H1 (cell line): ENCODE measurements around the gene SNHG17. TPM values are rescaled to one million over a fixed set of nuclear protein-coding genes. Genes with fewer than 3 reads are reported as not detected.

Source experiments
- CTCF ChIA-PET: fragments of 300-600 bp; sonication (Branson Sonifier 250); formaldehyde crosslinking; loops from one replicate; lab custom pipeline; 2021; ENCODE audit not compliant: partially characterized antibody; lab: Charles Lee
- POLR2A ChIA-PET: fragments of 300-600 bp; sonication (Branson Sonifier 250); formaldehyde crosslinking; loops from one replicate; lab custom pipeline; 2021; ENCODE audit warnings: inconsistent platforms; ENCODE audit not compliant: partially characterized antibody; lab: Charles Lee
- DNase-seq, 2 experiments: peaks; one replicate each; pipeline versions ENCODE4 v3.0.0 to v3.0.0-alpha.2; 2010 to 2022; ENCODE audit warnings: low spot score in 2 of 2, low read depth in 1 of 2, mixed read lengths in 1 of 2
- FAIRE-seq: peaks from 2 replicates; lab custom pipeline; 2011; peaks lifted over from hg19 to GRCh38; lab: Jason Lieb, UNC
- H2AFZ ChIP-seq: 2 replicates; pipeline ENCODE4 v1.8.1; 2012; ENCODE audit warnings: low read length, inconsistent platforms
- H2AK5ac ChIP-seq: 2 replicates; pipeline ENCODE4 v1.6.1; 2013; ENCODE audit warnings: low read depth, low read length
- H2BK120ac ChIP-seq: replicated peaks from 2 replicates; pipeline ENCODE3; 2013; ENCODE audit warnings: low read depth, low read length, inconsistent platforms
- H2BK12ac ChIP-seq: 2 replicates; pipeline ENCODE4 v1.6.1; 2013; ENCODE audit warnings: low read depth, low read length
- H2BK15ac ChIP-seq: 2 replicates; pipeline ENCODE4 v1.6.1; 2013; ENCODE audit warnings: low read length
- H2BK20ac ChIP-seq: 2 replicates; pipeline ENCODE4 v1.6.1; 2013; ENCODE audit warnings: low read length
- H2BK5ac ChIP-seq: 2 replicates; pipeline ENCODE4 v1.6.1; 2013; ENCODE audit warnings: low read depth, low read length
- H3K14ac ChIP-seq: 2 replicates; pipeline ENCODE4 v1.6.1; 2013; ENCODE audit warnings: inconsistent platforms; ENCODE audit not compliant: insufficient read length
- H3K18ac ChIP-seq: 2 replicates; pipeline ENCODE4 v1.6.1; 2013; ENCODE audit warnings: low read length; ENCODE audit errors: extremely low read depth
- H3K23ac ChIP-seq: 2 replicates; pipeline ENCODE4 v1.6.1; 2013; ENCODE audit warnings: inconsistent platforms; ENCODE audit not compliant: insufficient read length
- H3K23me2 ChIP-seq: 2 replicates; pipeline ENCODE4 v1.6.1; 2013; ENCODE audit warnings: low read depth, low read length
- H3K27ac ChIP-seq: 2 replicates; pipeline ENCODE4 v1.6.1; 2011; ENCODE audit warnings: low read depth, low read length, inconsistent platforms
- H3K27me3 ChIP-seq, 4 experiments: replicated peaks in 1 of 4; 1 replicate in 1 of 4; 2 replicates in 3 of 4; pipeline versions ENCODE4 v1.6.1 to v1.8.1; 2011 to 2013; ENCODE audit warnings: low read length in 3 of 4, mild to moderate bottlenecking in 3 of 4, inconsistent platforms in 2 of 4, mixed read lengths in 2 of 4, moderate library complexity in 1 of 4; ENCODE audit not compliant: control insufficient read depth in 3 of 4, insufficient read depth in 3 of 4; ENCODE audit errors: extremely low read depth in 1 of 4
- H3K36me3 ChIP-seq, 4 experiments: 2 replicates each; pipeline versions ENCODE4 v1.6.1 to v1.8.1; 2011 to 2013; ENCODE audit warnings: mild to moderate bottlenecking in 4 of 4, low read length in 3 of 4, moderate library complexity in 2 of 4, control low read depth in 1 of 4, inconsistent platforms in 1 of 4; ENCODE audit not compliant: insufficient read depth in 4 of 4, control insufficient read depth in 2 of 4
- H3K4ac ChIP-seq: replicated peaks from 2 replicates; pipeline ENCODE3; 2013; ENCODE audit warnings: low read length, low read depth, mixed read lengths, inconsistent platforms; ENCODE audit not compliant: insufficient read length
- H3K4me1 ChIP-seq, 4 experiments: replicated peaks in 1 of 4; 1 replicate in 1 of 4; 2 replicates in 3 of 4; pipeline versions ENCODE4 v1.6.1 to v1.8.1; 2011 to 2013; ENCODE audit warnings: low read length in 3 of 4, inconsistent platforms in 2 of 4, mixed read lengths in 1 of 4; ENCODE audit not compliant: insufficient read depth in 4 of 4, control insufficient read depth in 3 of 4
- H3K4me2 ChIP-seq, 2 experiments: 2 replicates each; pipeline versions ENCODE4 v1.6.1 to v1.8.1; 2011 to 2013; ENCODE audit warnings: low read depth in 2 of 2, low read length in 2 of 2, control low read depth in 1 of 2, inconsistent platforms in 1 of 2, mild to moderate bottlenecking in 1 of 2; ENCODE audit not compliant: insufficient read depth in 1 of 2
- H3K4me3 ChIP-seq, 4 experiments: fragments of 200-600, 300-600 bp in 1 of 4; sonication (generic), shearing (Covaris generic), sonication (Bioruptor Twin) in 1 of 4; 2 replicates each; pipeline versions ENCODE4 v1.5.1 to v1.8.1; 2011 to 2016; ENCODE audit warnings: low read length in 4 of 4, low read depth in 3 of 4, control low read depth in 2 of 4, inconsistent platforms in 2 of 4, mild to moderate bottlenecking in 2 of 4, mixed read lengths in 1 of 4, moderate library complexity in 1 of 4; ENCODE audit not compliant: insufficient read depth in 2 of 4; ENCODE audit errors: extremely low read depth in 1 of 4
- H3K56ac ChIP-seq: replicated peaks from 2 replicates; pipeline ENCODE3; 2013; ENCODE audit warnings: low read depth, mild to moderate bottlenecking, mixed read lengths, low read length, inconsistent platforms; ENCODE audit not compliant: insufficient read length
- H3K79me1 ChIP-seq: 2 replicates; pipeline ENCODE4 v1.6.1; 2013; ENCODE audit warnings: low read depth, low read length, control low read depth
- H3K79me2 ChIP-seq, 2 experiments: 2 replicates each; pipeline versions ENCODE4 v1.6.1 to v1.8.1; 2012 to 2013; ENCODE audit warnings: low read length in 2 of 2, mild to moderate bottlenecking in 2 of 2, inconsistent platforms in 1 of 2; ENCODE audit not compliant: insufficient read depth in 2 of 2, control insufficient read depth in 1 of 2
- H3K9ac ChIP-seq, 4 experiments: replicated peaks in 1 of 4; 1 replicate in 1 of 4; 2 replicates in 3 of 4; pipeline versions ENCODE4 v1.6.1 to v1.8.1; 2011 to 2013; ENCODE audit warnings: low read depth in 3 of 4, low read length in 3 of 4, control low read depth in 2 of 4, mild to moderate bottlenecking in 2 of 4, moderate library complexity in 2 of 4, inconsistent platforms in 1 of 4; ENCODE audit errors: extremely low read depth in 1 of 4
- H3K9me3 ChIP-seq, 2 experiments: 2 replicates each; pipeline versions ENCODE4 v1.6.1 to v1.8.1; 2012 to 2013; ENCODE audit warnings: mild to moderate bottlenecking in 2 of 2, moderate library complexity in 2 of 2, control low read depth in 1 of 2, inconsistent platforms in 1 of 2, low read depth in 1 of 2, low read length in 1 of 2, mixed read lengths in 1 of 2; ENCODE audit not compliant: insufficient read depth in 2 of 2
- H4K20me1 ChIP-seq, 2 experiments: replicated peaks in 1 of 2; 2 replicates each; pipeline versions ENCODE3 to v1.8.1; 2011 to 2013; ENCODE audit warnings: inconsistent platforms in 2 of 2, low read length in 2 of 2, mild to moderate bottlenecking in 1 of 2; ENCODE audit not compliant: insufficient read depth in 2 of 2, control insufficient read depth in 1 of 2
- H4K5ac ChIP-seq: 2 replicates; pipeline ENCODE4 v1.6.1; 2013; ENCODE audit warnings: low read length, low read depth, mixed read lengths, inconsistent platforms; ENCODE audit not compliant: insufficient read length
- H4K8ac ChIP-seq: 2 replicates; pipeline ENCODE4 v1.8.0; 2013; ENCODE audit warnings: mild to moderate bottlenecking, moderate library complexity, low read length, inconsistent platforms; ENCODE audit not compliant: insufficient read depth; ENCODE audit errors: extremely low read depth
- H4K91ac ChIP-seq: replicated peaks from 2 replicates; pipeline ENCODE3; 2013; ENCODE audit warnings: low read length, mixed read lengths, inconsistent platforms; ENCODE audit not compliant: insufficient read length
- CEBPB ChIP-seq: IDR thresholded peaks from 2 replicates; pipeline ENCODE4 v1.6.1; 2012; ENCODE audit warnings: low read depth, low read length
- CTBP2 ChIP-seq: IDR thresholded peaks from 2 replicates; pipeline ENCODE4 v1.7.0; 2011; ENCODE audit warnings: borderline replicate concordance, mild to moderate bottlenecking, moderate library complexity, mixed read lengths, low read length; ENCODE audit not compliant: insufficient read depth, insufficient read length
- HDAC2 ChIP-seq, 2 experiments: fragments of 300-600 bp in 1 of 2; sonication (generic) in 1 of 2; IDR thresholded peaks; 2 replicates each; pipeline ENCODE4 v1.6.1; 2011 to 2012; ENCODE audit warnings: low read depth in 2 of 2, low read length in 2 of 2, mild to moderate bottlenecking in 2 of 2, moderate library complexity in 2 of 2, borderline replicate concordance in 1 of 2, inconsistent platforms in 1 of 2
- JUN ChIP-seq: IDR thresholded peaks from 2 replicates; pipeline ENCODE4 v1.6.1; 2011; ENCODE audit warnings: low read depth, mild to moderate bottlenecking, improper control_type of control experiment, low read length
- NRF1 ChIP-seq: IDR thresholded peaks from 2 replicates; pipeline ENCODE4 v1.6.1; 2011; ENCODE audit warnings: mild to moderate bottlenecking, low read depth, low read length, improper control_type of control experiment
- POLR2A ChIP-seq, 2 experiments: IDR thresholded peaks; 1 replicate in 1 of 2; 2 replicates in 1 of 2; pipeline ENCODE4 v1.6.1; 2011; ENCODE audit warnings: low read depth in 2 of 2, low read length in 2 of 2, mild to moderate bottlenecking in 2 of 2; ENCODE audit errors: control extremely low read depth in 1 of 2
- POLR2AphosphoS5 ChIP-seq: IDR thresholded peaks from 2 replicates; pipeline ENCODE4 v1.6.1; 2011; ENCODE audit warnings: low read depth, low read length
- RBBP5 ChIP-seq: IDR thresholded peaks from 2 replicates; pipeline ENCODE4 v1.7.1; 2012; ENCODE audit warnings: low read depth, mild to moderate bottlenecking, inconsistent platforms, low read length, moderate library complexity, borderline replicate concordance
- WGBS, 2 experiments: shearing (Covaris generic) in 1 of 2; methylation state at CpG; one replicate each; pipeline versions ENCODE4 v1.1.6 to v1.1.7; 2013 to 2015; ENCODE audit warnings: low lambda C conversion rate in 2 of 2, mixed read lengths in 2 of 2, inconsistent platforms in 1 of 2, low coverage in 1 of 2, missing lambda C conversion rate in 1 of 2; ENCODE audit not compliant: insufficient replicate concordance in 2 of 2, insufficient coverage in 1 of 2, insufficient read length in 1 of 2; ENCODE audit errors: extremely low coverage in 1 of 2, missing lambda C conversion rate in 1 of 2; 5-methylcytosine and 5-hydroxymethylcytosine counted together
- polyA plus RNA-seq, 7 experiments: library from polyadenylated mRNA; depleted of rRNA in 3 of 7; stranded (reverse) in 5 of 7; unstranded in 2 of 7; fragments of >200 nt in 5 of 7; fragments of 200-250 nt in 2 of 7; gene quantifications; 1 replicate in 5 of 7; 2 replicates in 1 of 7; 4 replicates in 1 of 7; pipeline versions ENCODE4 v1.2.1 to v1.2.3, GENCODE V29; 2011 to 2013; ENCODE audit warnings: missing spikeins in 2 of 7, mixed read lengths in 2 of 7
- total RNA-seq: library from RNA; stranded (reverse); fragmentation: NEBNext Ultra II Directional; extraction: Animal tissue kit (Norgen Biotek cat#: 25700); gene quantifications from 2 replicates; pipeline ENCODE4 v1.2.1, GENCODE V29; 2021
- TF ChIP-seq, protein P1 (sequence below): IDR thresholded peaks from 2 replicates; pipeline ENCODE4 v1.6.1; 2012; ENCODE audit warnings: inconsistent platforms

Gene SNHG17
- total and polyA plus RNA-seq, 2 of the 8 experiments (the other 6 are each of a cell fraction or from before 2014, with no cell fraction given): 59.4 to 59.8 TPM

DNA sequence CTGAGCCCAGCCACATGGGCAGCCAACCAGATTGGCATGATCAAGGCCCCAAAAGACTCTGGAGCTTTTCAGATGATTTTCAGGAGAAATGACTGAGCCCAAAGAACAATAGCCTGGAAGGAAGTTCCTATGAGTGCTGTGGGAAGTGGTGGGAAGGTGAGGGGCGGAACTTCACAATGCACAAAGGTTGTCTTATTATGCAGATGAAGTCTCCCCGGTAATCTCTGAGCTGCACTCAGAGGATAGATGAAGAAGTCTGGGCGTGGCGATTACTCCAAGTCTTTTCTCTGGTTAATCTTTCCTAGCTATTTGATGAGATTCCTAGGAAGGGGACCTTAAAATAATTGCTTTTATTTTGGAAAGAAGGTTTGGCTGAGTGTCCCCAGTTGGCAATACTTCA, 52.0 kb downstream of the SNHG17 start:
- H3K14ac ChIP-seq: no peak overlapping the region
- H3K4me2 ChIP-seq: 0 out of 4 replicates have a peak overlapping the region, but pooled peaks of 1 of the 2 experiments have one; percentile 25
- peaks cover 0 to 5% (median 1%) of the 10 kb centered on the region in 4 experiments; a peak in 1 of 7 replicates for H3K4me1 ChIP-seq
- FAIRE-seq (no peak), DNase-seq (no peak)
- H3K4ac ChIP-seq: no peak overlapping the region
- 80% methylated on average over 4 of the region's 4 CpGs; no CpG with 5 or more reads in 1 of the 2 experiments for WGBS, 2 experiments
- no peak overlapping the region for H2AK5ac ChIP-seq
- H2BK15ac ChIP-seq: no peak overlapping the region
- ChIA-PET POLR2A (no interaction called here), CTCF (interaction anchor here (0.5 to 5.6 kb wide), 7 partner anchors 10 to 139 kb away, joined by 3 to 31 read pairs (median 3); partner anchors contain the start of gene SNHG17)
- no peaks in the 10 kb centered on the region; a peak in 1 of 7 replicates for H3K27me3 ChIP-seq
- no peak overlapping the region for H2BK20ac ChIP-seq
- no peak overlapping the region for H3K18ac ChIP-seq
- H3K79me2 ChIP-seq: no peaks in the 10 kb centered on the region
- H3K4me3 ChIP-seq: no peak overlapping the region
- H4K91ac ChIP-seq: no peak overlapping the region
- H4K5ac ChIP-seq: no peak overlapping the region
- no peaks in the 10 kb centered on the region for H3K23me2 ChIP-seq
- H4K8ac ChIP-seq: no peak overlapping the region
- no peak overlapping the region for H3K23ac ChIP-seq
- H2BK120ac ChIP-seq: no peak overlapping the region
- H4K20me1 ChIP-seq: no peaks in the 10 kb centered on the region
- H2BK5ac ChIP-seq: no peak overlapping the region
- H2BK12ac ChIP-seq: no peak overlapping the region
- no peak overlapping the region for H3K56ac ChIP-seq
- no peak overlapping the region for H3K27ac ChIP-seq
- no peaks in the 10 kb centered on the region for H3K79me1 ChIP-seq
- no peak for TF ChIP-seq JUN
- TF ChIP-seq RBBP5: no peak
- no peak for TF ChIP-seq CEBPB
- no peak for TF ChIP-seq POLR2AphosphoS5
- no peak for TF ChIP-seq NRF1
- TF ChIP-seq, protein P1, sequence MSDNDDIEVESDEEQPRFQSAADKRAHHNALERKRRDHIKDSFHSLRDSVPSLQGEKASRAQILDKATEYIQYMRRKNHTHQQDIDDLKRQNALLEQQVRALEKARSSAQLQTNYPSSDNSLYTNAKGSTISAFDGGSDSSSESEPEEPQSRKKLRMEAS: no peak
- TF ChIP-seq POLR2A (IDR thresholded peaks at IDR 0.05; ENCODE audit: control extremely low read depth in 1 of 2, low read depth in 2 of 2, low read length in 2 of 2): no peak
- TF ChIP-seq HDAC2 (IDR thresholded peaks at IDR 0.05; ENCODE audit: borderline replicate concordance in 1 of 2, low read depth in 2 of 2, low read length in 2 of 2): no peak
- TF ChIP-seq CTBP2: no peak
- TF ChIP-seq, all 59 proteins: peak for 0
- H3K36me3 ChIP-seq: no peaks in the 10 kb centered on the region
- no peak overlapping the region for H3K9ac ChIP-seq
- no peak overlapping the region for H2AFZ ChIP-seq
- no peaks in the 10 kb centered on the region; a peak in 1 of 4 replicates for H3K9me3 ChIP-seq
